ENCODE results near the gene PATJ.

DNA sequence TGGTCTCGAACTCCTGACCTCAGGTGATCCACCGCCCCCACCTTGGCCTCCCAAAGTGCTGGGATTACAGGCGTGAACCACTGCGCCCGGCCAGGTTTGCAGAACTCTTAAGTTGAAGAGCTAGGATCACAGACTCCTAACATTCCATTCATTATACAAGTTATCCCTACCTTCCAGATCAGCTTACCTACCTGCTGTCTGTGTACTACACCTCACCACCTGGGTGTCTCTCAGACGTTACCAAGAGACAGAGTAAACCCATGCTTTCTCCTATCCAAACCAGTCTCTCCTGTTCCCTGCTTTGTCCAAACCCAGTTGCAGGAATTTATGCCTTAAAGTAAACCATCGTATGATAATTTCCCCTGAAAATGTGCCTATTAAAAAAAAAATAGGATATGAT, 329.4 kb downstream of the PATJ start:
- TF ChIP-seq POLR2A (IDR thresholded peaks at IDR 0.05; ENCODE audit: low read depth, low read length) (no peak), POLR2AphosphoS5 (IDR thresholded peaks at IDR 0.05; ENCODE audit: low read depth, low read length) (no peak)
